Measurements from ENCODE around the gene TSPAN8. TPM values are rescaled to one million over a fixed set of nuclear protein-coding genes. Genes with fewer than 3 reads are reported as not detected.

Gene TSPAN8
- total RNA-seq, 1 experiment from 2014 or later, result not detected

DNA sequence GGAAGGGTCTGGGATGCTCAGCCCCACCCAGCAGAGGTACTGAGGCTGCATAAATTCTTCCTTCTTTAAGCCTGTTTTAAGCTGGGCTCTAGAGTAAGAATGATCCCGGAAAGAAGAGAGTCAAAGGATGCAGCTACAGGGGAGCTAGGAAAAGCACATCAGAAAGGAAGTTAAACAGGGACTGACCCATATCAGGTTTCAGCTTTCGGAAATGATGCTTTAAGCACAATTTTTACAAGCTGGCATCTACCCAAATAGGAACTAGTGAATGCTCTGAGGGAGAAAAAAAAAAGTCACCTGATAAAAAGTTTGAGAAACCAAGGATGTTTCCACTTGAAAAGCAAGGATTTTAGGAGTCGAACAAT lies 22.0 kb downstream of the TSPAN8 start:
- no TSS peak for BruUV-seq (replicated peaks)
- Mint-ChIP-seq H3K36me3 (ENCODE audit: insufficient read depth, unreplicated experiment) (no peaks in the 10 kb centered on the region), H3K9me3 (ENCODE audit: unreplicated experiment) (no peaks in the 10 kb centered on the region), H3K27ac (ENCODE audit: low read depth, unreplicated experiment) (no peak overlapping the region), H3K4me3 (ENCODE audit: unreplicated experiment) (no peak overlapping the region), H3K4me1 (ENCODE audit: insufficient read depth, unreplicated experiment) (peaks cover 16% of the 10 kb centered on the region), H3K27me3 (ENCODE audit: insufficient read depth, unreplicated experiment) (peaks cover 37% of the 10 kb centered on the region)
- intact Hi-C loops (cut with micrococcal nuclease), result no loop called here
- POLR2A ChIA-PET, result interaction anchor here (0.7 kb wide), 1 partner anchor 22 kb away, joined by 4 read pairs; no protein-coding TSS in a partner anchor
- peak; percentile 59 for DNase-seq (ENCODE audit: unreplicated experiment)
- TF ChIP-seq, protein P1, sequence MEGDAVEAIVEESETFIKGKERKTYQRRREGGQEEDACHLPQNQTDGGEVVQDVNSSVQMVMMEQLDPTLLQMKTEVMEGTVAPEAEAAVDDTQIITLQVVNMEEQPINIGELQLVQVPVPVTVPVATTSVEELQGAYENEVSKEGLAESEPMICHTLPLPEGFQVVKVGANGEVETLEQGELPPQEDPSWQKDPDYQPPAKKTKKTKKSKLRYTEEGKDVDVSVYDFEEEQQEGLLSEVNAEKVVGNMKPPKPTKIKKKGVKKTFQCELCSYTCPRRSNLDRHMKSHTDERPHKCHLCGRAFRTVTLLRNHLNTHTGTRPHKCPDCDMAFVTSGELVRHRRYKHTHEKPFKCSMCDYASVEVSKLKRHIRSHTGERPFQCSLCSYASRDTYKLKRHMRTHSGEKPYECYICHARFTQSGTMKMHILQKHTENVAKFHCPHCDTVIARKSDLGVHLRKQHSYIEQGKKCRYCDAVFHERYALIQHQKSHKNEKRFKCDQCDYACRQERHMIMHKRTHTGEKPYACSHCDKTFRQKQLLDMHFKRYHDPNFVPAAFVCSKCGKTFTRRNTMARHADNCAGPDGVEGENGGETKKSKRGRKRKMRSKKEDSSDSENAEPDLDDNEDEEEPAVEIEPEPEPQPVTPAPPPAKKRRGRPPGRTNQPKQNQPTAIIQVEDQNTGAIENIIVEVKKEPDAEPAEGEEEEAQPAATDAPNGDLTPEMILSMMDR (IDR thresholded peaks at IDR 0.05; ENCODE audit: unreplicated experiment), result no peak
- CTCF ChIA-PET, result no interaction called here

DNA sequence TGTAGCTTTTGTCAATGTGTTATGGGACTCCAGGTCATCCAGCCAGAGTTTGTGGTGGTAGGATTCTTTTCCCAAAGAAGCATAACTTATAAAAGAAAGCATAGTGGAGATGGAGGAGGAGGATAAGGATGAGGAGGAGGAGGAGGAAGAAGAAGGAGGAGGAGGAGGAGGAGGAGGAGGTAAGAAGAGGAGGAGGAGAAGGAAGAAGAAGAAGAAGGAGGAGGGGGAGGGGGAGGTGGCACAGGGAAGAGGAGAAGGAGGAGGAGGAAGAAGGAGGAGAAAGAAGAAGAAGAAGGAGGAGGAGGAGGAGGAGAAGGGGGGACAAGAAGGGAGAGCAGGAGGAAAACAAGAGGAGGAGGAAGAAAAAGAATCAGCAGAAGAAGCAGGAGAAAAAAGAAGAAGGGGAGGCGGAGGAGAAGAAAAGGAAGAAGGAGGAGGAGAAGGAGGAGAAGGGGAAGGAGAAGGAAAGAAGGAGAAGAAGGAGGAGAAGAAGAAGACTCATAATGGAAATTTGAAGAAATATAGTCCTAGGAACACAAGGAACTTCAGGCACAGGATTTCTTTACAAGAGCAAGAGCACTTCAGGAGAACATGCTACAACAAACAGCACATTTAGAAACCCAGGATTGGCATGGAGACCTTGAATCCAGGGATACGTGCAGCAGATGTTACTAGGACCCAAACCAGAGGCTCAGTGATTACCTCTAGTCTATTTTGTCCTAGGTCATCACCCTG lies 22.6 kb downstream of the TSPAN8 start:
- intact Hi-C loops (cut with micrococcal nuclease), result no loop called here
- TF ChIP-seq, protein P1 (IDR thresholded peaks at IDR 0.05; ENCODE audit: unreplicated experiment), result no peak
- CTCF ChIA-PET, result interaction anchor here (0.7 kb wide), 1 partner anchor 287 kb away, joined by 3 read pairs; no protein-coding TSS in a partner anchor
- Mint-ChIP-seq H3K27ac (ENCODE audit: low read depth, unreplicated experiment) (no peak overlapping the region), H3K27me3 (ENCODE audit: insufficient read depth, unreplicated experiment) (peaks cover 37% of the 10 kb centered on the region), H3K4me1 (ENCODE audit: insufficient read depth, unreplicated experiment) (peaks cover 16% of the 10 kb centered on the region), H3K9me3 (ENCODE audit: unreplicated experiment) (no peaks in the 10 kb centered on the region), H3K4me3 (ENCODE audit: unreplicated experiment) (no peak overlapping the region), H3K36me3 (ENCODE audit: insufficient read depth, unreplicated experiment) (no peaks in the 10 kb centered on the region)
- BruUV-seq (replicated peaks), result no TSS peak
- POLR2A ChIA-PET, result no interaction called here
- DNase-seq (ENCODE audit: unreplicated experiment), result no peak

DNA sequence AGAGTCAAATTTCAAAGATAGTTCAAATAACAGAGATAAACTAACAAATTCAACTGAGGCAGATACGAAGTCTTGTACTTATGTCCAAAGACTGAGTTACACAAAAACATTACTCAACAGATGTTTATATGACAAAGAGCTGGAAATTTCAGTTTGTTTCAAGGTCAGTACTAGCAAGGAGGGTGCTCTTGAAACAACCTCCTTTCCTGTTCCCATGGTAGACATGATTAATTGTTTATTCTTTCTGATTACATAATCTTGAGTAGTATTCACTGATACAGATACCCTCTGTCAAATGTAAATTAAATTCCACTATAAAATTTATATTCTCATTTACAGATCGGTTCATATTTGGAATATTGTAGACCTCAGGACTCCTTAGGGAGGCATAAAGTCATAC lies 23.4 kb downstream of the TSPAN8 start:
- TF ChIP-seq, protein P1 (IDR thresholded peaks at IDR 0.05; ENCODE audit: unreplicated experiment), result no peak
- Mint-ChIP-seq H3K4me3 (ENCODE audit: unreplicated experiment) (no peak overlapping the region), H3K36me3 (ENCODE audit: insufficient read depth, unreplicated experiment) (no peaks in the 10 kb centered on the region), H3K9me3 (ENCODE audit: unreplicated experiment) (no peaks in the 10 kb centered on the region), H3K4me1 (ENCODE audit: insufficient read depth, unreplicated experiment) (peaks cover 16% of the 10 kb centered on the region), H3K27me3 (ENCODE audit: insufficient read depth, unreplicated experiment) (peaks cover 35% of the 10 kb centered on the region), H3K27ac (ENCODE audit: low read depth, unreplicated experiment) (no peak overlapping the region)
- peak; percentile 51 for DNase-seq (ENCODE audit: unreplicated experiment)
- CTCF ChIA-PET, result no interaction called here
- intact Hi-C loops (cut with micrococcal nuclease), result no loop called here
- no TSS peak for BruUV-seq (replicated peaks)
- POLR2A ChIA-PET, result interaction anchor here (1.0 kb wide), 1 partner anchor 50 kb away, joined by 3 read pairs; no protein-coding TSS in a partner anchor

DNA sequence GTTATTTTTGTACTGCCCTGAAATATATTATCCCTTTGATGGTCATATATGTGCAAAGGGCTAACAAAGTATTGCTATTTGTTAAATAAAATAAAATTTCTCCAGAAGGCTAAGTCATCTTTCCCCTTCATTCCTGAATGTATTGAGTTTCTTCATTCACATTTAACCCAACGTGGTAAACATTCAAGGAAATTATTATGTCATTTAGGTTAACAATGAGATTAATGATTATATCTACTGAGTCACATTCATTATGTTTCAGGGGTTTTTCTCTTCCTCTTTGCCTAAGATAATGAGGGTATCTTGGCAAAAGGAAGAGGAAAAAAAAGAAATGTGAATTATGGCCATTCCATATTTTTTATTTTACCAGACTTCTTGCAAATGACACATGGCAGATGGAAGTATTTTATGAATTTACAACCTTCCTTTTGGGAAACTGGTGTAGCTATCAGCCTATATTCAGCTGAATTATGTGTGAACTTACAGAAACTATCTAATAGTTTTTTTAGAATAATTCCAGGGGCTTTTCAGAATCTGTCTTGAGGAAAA lies 27.2 kb downstream of the TSPAN8 start:
- no TSS peak for BruUV-seq (replicated peaks)
- Mint-ChIP-seq H3K4me3 (ENCODE audit: unreplicated experiment) (no peak overlapping the region), H3K9me3 (ENCODE audit: unreplicated experiment) (no peaks in the 10 kb centered on the region), H3K27ac (ENCODE audit: low read depth, unreplicated experiment) (no peak overlapping the region), H3K4me1 (ENCODE audit: insufficient read depth, unreplicated experiment) (peaks cover 13% of the 10 kb centered on the region), H3K27me3 (ENCODE audit: insufficient read depth, unreplicated experiment) (peaks cover 27% of the 10 kb centered on the region), H3K36me3 (ENCODE audit: insufficient read depth, unreplicated experiment) (no peaks in the 10 kb centered on the region)
- DNase-seq (ENCODE audit: unreplicated experiment), result no peak
- POLR2A ChIA-PET, result no interaction called here
- CTCF ChIA-PET, result no interaction called here
- TF ChIP-seq, protein P1 (IDR thresholded peaks at IDR 0.05; ENCODE audit: unreplicated experiment), result no peak
- intact Hi-C loops (cut with micrococcal nuclease), result no loop called here
